ENCODE results near the gene UBTF.

UBTF gene

GRCh38 chr17:44233582-44233981 is 14.1 kb upstream of the UBTF start:
- TF ChIP-seq CTCF (IDR thresholded peaks at IDR 0.05; ENCODE audit: low read depth, low read length), result no peak
- no peak for DNase-seq
- Histone ChIP-seq H3K27me3 (no peaks in the 10 kb centered on the region), H3K4me1 (no peaks in the 10 kb centered on the region), H3K9me3 (no peaks in the 10 kb centered on the region), H3K36me3 (no peaks in the 10 kb centered on the region), H3K4me3 (ENCODE audit: low read depth, low read length) (no peak overlapping the region)

- TF ChIP-seq CTCF (IDR thresholded peaks at IDR 0.05; ENCODE audit: low read depth, low read length), result no peak
Observed at GRCh38 chr17:44232061-44232460, 12.6 kb upstream of the UBTF start.

GRCh38 chr17:44230140-44230539 is 10.7 kb upstream of the UBTF start:
- no peaks in the 10 kb centered on the region for H3K27me3 ChIP-seq
- no peaks in the 10 kb centered on the region for H3K9me3 ChIP-seq
- H3K4me1 ChIP-seq, result no peaks in the 10 kb centered on the region
- H3K4me3 ChIP-seq (ENCODE audit: low read depth, low read length), result no peak overlapping the region
- TF ChIP-seq CTCF (IDR thresholded peaks at IDR 0.05; ENCODE audit: low read depth, low read length), result no peak
- no peak for DNase-seq
- no peaks in the 10 kb centered on the region for H3K36me3 ChIP-seq

More at GRCh38 chr17:44232061-44232460, 12.6 kb upstream of the UBTF start:
- Histone ChIP-seq H3K27me3 (no peaks in the 10 kb centered on the region), H3K4me3 (ENCODE audit: low read depth, low read length) (no peak overlapping the region), H3K9me3 (no peaks in the 10 kb centered on the region), H3K4me1 (no peaks in the 10 kb centered on the region), H3K36me3 (no peaks in the 10 kb centered on the region)
- DNase-seq, result no peak

- DNase-seq, result no peak
- Histone ChIP-seq H3K4me1 (no peaks in the 10 kb centered on the region), H3K9me3 (no peaks in the 10 kb centered on the region), H3K36me3 (no peaks in the 10 kb centered on the region), H3K27me3 (no peaks in the 10 kb centered on the region), H3K4me3 (ENCODE audit: low read depth, low read length) (no peak overlapping the region)
- no peak for TF ChIP-seq CTCF (IDR thresholded peaks at IDR 0.05; ENCODE audit: low read depth, low read length)
Observed at GRCh38 chr17:44229090-44229489, 9.6 kb upstream of the UBTF start.

- no peak for DNase-seq
- Histone ChIP-seq H3K27me3 (no peaks in the 10 kb centered on the region), H3K4me1 (peaks cover 5% of the 10 kb centered on the region), H3K4me3 (ENCODE audit: low read depth, low read length) (no peak overlapping the region), H3K9me3 (no peaks in the 10 kb centered on the region), H3K36me3 (peaks cover 5% of the 10 kb centered on the region)
- no peak for TF ChIP-seq CTCF (IDR thresholded peaks at IDR 0.05; ENCODE audit: low read depth, low read length)
Observed at GRCh38 chr17:44223541-44224071, 4.1 kb upstream of the UBTF start.

- no peaks in the 10 kb centered on the region for H3K9me3 ChIP-seq
- peak; percentile 29 for TF ChIP-seq CTCF (IDR thresholded peaks at IDR 0.05; ENCODE audit: low read depth, low read length)
- peaks cover 5% of the 10 kb centered on the region for H3K4me1 ChIP-seq
- peak; percentile 85 for DNase-seq
- H3K36me3 ChIP-seq, result peaks cover 9% of the 10 kb centered on the region
- no peaks in the 10 kb centered on the region for H3K27me3 ChIP-seq
- H3K4me3 ChIP-seq (ENCODE audit: low read depth, low read length), result peak overlapping the region; percentile 84
Observed at GRCh38 chr17:44222112-44222869, 2.8 kb upstream of the UBTF start.
